ENCODE data around the gene CHIC1. TPM values are rescaled to one million over a fixed set of nuclear protein-coding genes. Genes with fewer than 3 reads are reported as not detected.
"Not testable (repeated sequence)": the region's sequence is repeated elsewhere in the genome, so short reads cannot be mapped to it uniquely, and the experiment has no call there.

The CHIC1 gene
- total RNA-seq, 3 donors from 2014 or later = 6.4 to 15.3 (median 7.9) TPM

GRCh38 chrX:73683236-73683859, 120.4 kb downstream of the CHIC1 start:
- no peak for DNase-seq
- no peak for TF ChIP-seq CTCF (IDR thresholded peaks at IDR 0.05)
- no peak overlapping the region for H3K4me3 ChIP-seq
- H3K4me1 ChIP-seq (ENCODE audit: low read depth) = no peaks in the 10 kb centered on the region
- intact Hi-C loops (cut with DNase I, micrococcal nuclease) = no loop called here
- H3K36me3 ChIP-seq (ENCODE audit: low read depth) = no peaks in the 10 kb centered on the region
- H3K9me3 ChIP-seq = no peaks in the 10 kb centered on the region
- ATAC-seq = no peak

GRCh38 chrX:73707014-73707413, 144.0 kb downstream of the CHIC1 start:
- DNase-seq; H3K4me1 ChIP-seq (ENCODE audit: low read depth); H3K4me3 ChIP-seq; intact Hi-C loops (cut with DNase I, micrococcal nuclease); ATAC-seq; H3K36me3 ChIP-seq (ENCODE audit: low read depth): not testable (repeated sequence)
- H3K9me3 ChIP-seq = peaks cover 34% of the 10 kb centered on the region

GRCh38 chrX:73728602-73729001, 165.6 kb downstream of the CHIC1 start:
- intact Hi-C loops (cut with DNase I, micrococcal nuclease) = no loop called here
- H3K9me3 ChIP-seq = no peaks in the 10 kb centered on the region
- DNase-seq = no peak
- H3K36me3 ChIP-seq (ENCODE audit: low read depth) = no peaks in the 10 kb centered on the region
- no peaks in the 10 kb centered on the region for H3K4me1 ChIP-seq (ENCODE audit: low read depth)
- no peak for ATAC-seq
- no peak overlapping the region for H3K4me3 ChIP-seq
- TF ChIP-seq CTCF (IDR thresholded peaks at IDR 0.05) = no peak

Other genes starting within 250 kb of the CHIC1 start
- gene CDX4, start 116.1 kb upstream of the CHIC1 start, total RNA-seq = not detected

All from mucosa of descending colon (tissue), 3 donors.